MM.1S (cell line): ENCODE results near the gene PRMT5.

ENCODE experiments used
- CTCF ChIP-seq: fragments of 300-600 bp; sonication (generic); IDR thresholded peaks from 2 replicates; pipeline ENCODE4 v1.5.1; 2016; ENCODE audit warnings: antibody characterized with exemption, low read length, mixed read lengths
- EZH2 ChIP-seq: fragments of 300-600 bp; sonication (generic); optimal IDR thresholded peaks from 2 replicates; pipeline ENCODE3; 2017; ENCODE audit warnings: low read depth, mild to moderate bottlenecking, antibody characterized with exemption, low read length, mixed read lengths
- EZH2phosphoT487 ChIP-seq: fragments of 300-600 bp; sonication (generic); IDR thresholded peaks from 2 replicates; pipeline ENCODE4 v1.6.1; 2018; ENCODE audit warnings: antibody characterized with exemption, low read length

- no peak for TF ChIP-seq CTCF
- TF ChIP-seq EZH2: no peak
- TF ChIP-seq EZH2phosphoT487: no peak
These were observed 33.8 kb downstream of the PRMT5 start for GRCh38 chr14:22895402-22895801.
